NCI-H345 treated with DMSO at 0.1 percent for 48 hours (cell line): ENCODE results near the gene HTR1E.
"Not testable (repeated sequence)": the region's sequence is repeated elsewhere in the genome, so short reads cannot be mapped to it uniquely, and the experiment has no call there.

Experiments used
- DNase-seq: peaks from one replicate; lab custom pipeline; 2025; ENCODE audit not compliant: unreplicated experiment; lab: John Stamatoyannopoulos, UW

Gene HTR1E

DNA sequence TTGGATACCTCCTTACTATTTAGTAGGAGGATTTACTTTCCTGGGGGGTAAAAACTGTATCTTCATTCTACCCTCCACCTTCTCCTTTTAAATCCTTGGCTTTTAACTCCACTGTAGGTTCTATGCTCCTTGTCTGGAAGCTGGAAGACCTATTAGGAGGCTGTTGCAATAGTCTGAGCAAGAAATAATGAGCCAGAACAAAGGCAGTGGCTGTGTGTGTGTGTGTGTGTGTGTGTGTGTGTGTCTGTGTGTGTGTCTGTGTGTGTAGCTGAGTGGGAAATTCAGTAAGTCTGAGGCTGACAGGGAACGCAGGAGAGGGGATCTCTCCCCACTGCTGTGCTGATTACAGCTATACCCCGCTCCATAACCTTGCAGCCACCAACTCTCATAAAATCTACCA, 35.8 kb downstream of the HTR1E start:
- DNase-seq: no peak

DNA sequence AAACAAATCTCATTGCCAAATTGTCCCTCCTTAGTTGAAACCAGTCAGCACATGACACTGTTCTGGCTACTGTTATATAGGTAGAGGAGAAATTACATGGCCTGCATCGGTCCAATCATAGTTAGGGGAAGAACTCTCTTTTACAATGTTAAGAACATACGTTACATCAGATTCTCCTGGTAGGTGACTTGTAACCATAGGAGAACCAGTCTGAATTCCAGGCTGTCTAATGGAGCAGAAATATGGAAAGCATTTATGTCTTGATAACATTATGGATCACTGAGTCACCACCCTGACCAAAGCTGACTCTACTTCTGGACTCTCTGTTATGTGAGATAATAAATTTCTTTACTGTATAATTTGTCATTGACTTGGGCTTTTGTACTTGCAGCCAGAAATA, 40.9 kb downstream of the HTR1E start:
- DNase-seq: no peak

DNA sequence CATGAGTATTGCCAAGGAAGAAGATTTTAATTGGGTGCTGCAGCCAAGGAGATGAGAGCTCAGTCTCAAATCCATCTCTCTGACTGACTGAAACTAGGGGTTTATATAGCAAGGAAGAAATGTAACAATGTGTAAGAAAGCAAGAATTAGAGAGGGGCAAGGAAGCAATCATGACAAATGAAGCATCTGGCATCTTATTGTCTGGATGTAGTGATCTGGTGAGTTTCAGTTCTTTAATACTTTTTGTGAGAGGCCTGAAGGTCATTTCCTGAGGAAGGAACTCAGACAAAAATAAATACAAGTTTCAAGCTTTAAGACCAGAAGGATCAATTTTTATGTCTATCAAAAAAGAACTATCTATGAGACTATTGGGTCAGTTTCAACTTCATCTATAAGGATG, 64.2 kb downstream of the HTR1E start:
- no peak for DNase-seq

DNA sequence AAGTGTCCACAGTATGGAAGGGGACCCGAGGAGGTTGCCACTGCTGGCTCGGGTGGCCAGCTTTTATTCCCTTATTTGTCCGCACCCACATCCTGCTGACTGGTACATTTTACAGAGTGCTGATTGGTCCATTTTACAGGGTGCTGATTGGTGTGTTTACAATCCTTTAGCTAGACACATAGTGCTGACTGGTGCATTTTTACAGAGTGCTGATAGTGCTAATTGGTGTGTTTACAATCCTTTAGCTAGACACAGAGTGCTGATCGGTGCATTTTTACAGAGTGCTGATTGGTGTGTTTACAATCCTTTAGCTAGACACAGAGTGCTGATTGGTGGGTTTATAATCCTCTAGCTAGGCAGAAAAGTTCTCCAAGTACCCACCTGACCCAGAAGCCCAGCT, 65.1 kb downstream of the HTR1E start:
- DNase-seq: not testable (repeated sequence)

DNA sequence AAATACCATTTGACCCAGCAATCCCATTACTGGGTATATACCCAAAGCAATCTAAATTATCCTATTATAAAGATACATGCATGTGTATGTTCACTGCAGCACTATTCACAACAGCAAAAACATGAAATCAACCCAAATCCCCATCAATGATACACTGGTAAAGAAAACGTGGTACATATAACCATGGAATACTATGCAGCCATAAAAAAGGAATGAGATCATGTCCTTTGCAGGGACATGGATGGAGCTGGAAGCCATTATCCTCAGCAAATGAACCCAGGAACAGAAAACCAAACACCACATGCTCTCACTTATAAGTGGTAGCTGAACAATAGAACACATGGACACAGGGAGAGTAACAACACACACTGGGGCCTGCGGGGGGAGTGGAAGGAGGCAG, 69.2 kb downstream of the HTR1E start:
- DNase-seq: not testable (repeated sequence)

DNA sequence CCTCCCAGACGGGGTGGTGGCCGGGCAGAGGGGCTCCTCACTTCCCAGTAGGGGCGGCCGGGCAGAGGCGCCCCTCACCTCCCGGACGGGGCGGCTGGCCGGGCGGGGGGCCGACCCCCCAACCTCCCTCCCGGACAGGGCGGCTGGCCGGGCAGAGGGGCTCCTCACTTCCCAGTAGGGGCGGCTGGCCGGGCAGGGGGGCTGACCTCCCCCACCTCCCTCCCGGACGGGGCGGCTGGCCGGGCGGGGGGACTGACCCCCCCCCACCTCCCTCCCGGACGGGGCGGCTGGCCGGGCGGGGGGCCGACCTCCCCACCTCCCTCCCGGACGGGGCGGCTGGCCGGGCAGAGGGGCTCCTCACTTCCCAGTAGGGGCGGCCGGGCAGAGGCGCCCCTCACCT, 72.3 kb downstream of the HTR1E start:
- DNase-seq: not testable (repeated sequence)

DNA sequence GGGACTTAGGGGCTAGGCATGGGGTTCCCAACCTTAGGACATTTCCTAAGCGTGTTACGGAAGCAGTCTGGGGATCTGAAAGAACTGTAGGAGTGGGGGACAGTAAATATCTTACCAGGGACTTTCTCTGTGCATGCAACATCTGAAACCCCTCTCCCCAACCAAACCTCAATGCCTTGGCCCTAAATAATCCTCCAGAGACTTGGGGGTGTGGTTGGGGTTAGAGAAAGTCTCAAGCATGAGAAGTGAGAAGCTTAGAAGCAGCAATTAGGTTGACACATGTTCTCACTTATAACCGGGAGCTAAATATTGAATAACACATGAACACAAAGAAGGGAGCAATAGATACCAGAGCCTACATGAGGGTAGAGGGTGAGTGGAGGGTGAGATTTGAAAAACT, 74.7 kb downstream of the HTR1E start:
- no peak for DNase-seq

DNA sequence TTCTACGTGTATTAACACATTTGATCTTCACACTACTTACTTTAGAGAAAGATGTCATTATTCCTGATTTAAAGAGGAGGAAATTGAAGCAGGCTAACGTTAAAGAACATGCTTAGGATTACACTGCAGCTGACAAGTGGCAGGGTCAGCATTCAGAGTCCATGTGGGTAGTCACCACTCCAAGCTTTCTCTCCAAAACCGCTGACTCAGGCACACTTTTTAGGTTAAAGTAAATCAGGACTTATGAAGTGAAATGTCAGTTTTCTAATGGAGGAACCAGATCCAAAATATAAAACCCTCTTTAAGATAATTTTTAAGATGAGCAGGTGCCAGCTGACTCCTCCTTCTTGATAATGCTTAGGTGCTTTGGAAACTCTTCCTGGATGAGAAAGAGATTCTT, 75.4 kb downstream of the HTR1E start:
- no peak for DNase-seq

DNA sequence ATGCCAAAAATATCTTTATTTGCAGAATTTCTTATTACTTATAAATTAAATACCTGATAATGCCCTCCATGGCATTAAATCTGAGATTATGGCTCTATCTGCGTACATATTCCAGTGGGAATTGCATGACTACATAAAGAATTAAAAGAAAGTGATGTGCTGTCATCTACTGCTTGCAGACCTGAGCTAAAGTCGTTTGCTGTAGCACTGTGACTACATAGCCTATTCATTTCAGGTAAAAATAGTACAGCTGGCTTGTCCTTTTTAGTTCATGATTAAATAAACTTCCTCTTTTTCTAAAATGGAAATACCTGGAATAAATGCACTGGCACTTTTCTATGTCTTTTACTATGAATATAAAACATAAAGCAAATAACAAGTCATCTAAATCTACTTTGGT, 79.4 kb downstream of the HTR1E start:
- DNase-seq: no peak

DNA sequence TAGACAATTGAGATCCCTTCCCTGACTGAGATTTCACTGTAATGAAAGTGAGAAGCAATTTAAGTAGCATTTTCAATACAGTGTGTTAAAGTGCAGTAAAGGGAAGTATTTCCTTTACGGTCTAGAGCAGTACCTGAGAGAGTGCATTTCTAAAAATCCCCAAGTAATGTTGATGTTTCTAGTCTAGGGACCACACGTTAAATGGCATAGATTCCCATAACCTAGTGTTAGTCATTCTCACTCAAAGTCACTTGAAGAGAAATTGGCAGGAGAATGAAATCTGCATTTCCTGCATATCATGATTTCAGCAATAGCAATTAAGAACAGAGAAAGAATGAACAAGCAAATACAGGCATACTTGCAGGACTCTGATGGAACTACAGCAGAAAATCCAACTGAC, 89.7 kb downstream of the HTR1E start:
- DNase-seq: no peak

DNA sequence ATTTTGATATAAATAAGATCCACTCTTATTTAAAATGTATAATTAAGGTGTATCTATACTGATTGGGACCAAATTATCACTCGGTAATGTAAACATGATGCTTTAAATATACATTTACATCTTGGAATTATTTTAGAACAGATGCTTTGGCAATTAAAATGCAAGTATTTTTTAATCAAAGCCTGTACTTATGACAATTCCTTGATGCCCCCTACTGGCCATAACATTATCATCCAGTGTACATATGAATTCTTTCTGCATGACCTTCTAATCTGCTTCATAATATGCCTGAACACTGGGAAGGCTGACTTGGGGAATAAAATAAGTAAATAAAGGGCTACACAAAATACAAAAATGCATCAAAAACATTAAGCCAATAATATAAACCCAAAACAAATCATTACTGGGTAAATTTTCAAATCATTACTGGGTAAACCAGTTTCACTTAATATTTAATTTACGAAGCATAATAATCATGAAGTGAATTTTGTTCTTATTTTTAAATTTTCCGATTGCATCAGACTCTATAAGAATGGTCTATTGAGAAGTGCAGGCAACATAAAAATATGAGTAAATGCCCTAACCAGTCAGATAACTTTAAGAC, 92.5 kb downstream of the HTR1E start:
- DNase-seq: no peak

DNA sequence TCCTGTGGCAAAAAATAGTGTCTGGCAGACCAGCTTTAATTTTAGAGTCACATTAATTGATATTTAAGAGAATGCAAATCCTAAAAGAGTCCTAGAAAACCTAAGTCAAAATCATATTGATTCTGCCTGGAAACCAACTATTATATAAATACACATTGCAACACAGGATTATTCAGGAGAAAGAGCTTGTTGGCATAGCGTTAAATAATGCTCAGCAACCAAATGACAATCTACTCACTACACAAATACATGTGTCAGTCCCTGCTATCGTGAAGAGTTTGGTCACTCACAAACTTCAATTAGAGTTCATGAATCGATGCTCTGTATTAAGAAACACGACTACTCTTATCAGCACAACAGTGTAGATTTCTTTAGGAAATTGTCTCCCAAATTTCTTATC, 103.4 kb downstream of the HTR1E start:
- DNase-seq: no peak

DNA sequence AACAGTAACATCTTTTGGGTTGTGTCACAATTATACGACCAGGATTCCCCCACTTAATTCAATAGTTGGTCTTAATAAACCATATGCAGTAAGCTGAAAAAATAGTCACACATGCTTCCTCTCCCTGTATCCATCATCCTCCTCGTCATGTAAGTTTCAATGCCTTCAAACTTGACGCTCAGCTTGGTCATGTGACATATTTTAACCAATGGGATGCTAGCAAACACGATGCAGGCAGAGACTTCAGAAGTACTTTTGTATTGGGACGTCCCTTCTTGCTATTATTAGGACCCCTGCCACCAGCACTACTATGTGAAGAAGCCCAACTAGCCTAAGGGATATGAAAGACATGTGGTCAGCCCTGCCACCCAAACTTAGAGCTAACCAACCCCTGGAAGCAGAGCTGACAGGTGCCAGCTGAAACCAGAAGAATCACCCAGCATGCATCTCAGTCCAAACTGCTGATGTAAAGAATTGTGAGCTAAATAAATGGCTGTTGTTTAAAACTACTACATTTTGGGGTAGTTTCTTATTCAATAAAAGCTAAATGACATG, 108.3 kb downstream of the HTR1E start:
- DNase-seq: no peak

DNA sequence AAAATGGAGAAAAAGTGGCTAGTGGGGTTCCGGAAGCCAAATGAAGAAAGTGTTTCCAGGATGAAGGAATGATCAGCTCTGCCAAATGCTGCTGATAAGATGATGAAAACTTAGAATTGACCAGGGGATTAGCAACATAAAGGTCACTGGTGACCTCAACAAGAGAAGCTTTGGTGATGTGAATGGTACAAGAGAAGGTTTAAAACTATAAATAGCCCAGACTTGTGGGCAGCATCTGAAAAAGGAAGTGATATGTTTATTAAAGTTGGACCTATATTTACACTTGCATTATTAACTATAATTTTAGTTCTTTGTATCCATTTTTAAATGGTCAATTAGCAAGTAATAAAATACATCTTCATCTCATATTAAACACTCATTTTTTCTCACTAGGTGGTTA, 112.5 kb downstream of the HTR1E start:
- DNase-seq: no peak

DNA sequence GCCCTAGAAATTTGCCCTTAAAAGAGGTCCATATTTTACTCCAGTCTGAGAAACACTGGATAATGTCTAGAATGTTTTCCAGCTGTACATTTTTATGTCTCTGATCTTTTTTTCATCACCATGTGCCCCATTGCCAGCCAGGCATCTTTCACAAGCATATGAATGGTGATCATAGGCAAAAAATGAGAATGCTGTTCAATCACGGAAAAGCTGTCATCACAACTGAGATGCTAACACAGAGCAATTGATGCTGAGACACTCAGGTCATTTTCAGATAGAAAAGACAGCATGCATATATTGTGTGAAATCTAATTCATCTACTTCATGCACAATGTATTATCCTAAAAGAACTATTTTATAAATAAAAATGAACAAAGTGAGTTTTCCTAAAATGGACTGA, 116.0 kb downstream of the HTR1E start:
- no peak for DNase-seq

DNA sequence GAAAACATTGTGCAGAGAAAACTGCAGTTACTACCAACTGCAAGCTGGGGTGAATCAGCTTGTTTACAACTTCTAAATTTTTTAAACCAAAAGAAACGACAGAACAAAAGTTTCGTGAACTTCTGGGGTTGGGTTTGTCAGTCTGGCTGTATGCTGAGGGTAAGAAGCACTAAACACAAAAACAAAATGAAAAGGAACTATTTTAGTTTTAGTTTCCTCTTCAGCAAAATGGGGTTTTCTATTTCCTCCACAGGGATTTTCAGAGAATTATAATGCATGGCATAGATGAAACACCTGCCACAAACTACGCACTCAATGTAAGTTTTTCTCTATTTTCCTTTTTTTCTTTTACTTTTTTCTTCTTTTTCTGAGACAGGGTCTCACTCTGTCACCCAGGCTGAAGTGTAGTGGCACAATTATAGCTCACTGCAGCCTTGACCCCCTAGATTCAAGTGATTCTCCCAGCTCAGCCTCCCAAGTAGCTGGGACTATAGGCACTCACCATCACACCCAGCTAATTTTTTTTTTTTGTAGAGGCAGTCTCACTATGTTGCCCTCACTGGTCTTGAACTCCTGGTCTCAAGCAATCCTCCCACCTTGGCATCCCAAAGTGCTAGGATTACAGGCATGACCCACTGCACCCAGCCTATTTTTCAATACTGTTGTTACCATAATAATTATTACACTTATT, 117.0 kb downstream of the HTR1E start:
- DNase-seq: no peak

DNA sequence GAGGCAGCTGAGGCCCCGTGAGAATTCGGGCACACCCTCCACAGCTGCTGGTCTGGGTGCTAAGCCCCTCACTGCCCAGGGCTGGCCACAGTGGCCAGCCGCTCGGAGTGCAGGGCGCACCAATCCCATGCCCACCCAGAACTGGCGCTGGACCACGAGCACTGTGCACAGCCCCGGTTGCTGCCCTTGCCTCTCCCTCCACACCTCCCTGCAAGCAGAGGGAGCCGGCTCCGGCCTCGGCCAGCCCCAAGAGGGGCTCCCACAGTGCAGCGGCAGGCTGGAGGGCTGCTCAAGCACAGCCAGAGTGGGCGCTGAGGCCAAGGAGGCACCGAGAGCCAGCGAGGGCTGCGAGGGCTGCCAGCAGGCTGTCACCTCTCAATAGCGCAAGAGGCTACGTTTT, 122.6 kb downstream of the HTR1E start:
- no peak for DNase-seq

DNA sequence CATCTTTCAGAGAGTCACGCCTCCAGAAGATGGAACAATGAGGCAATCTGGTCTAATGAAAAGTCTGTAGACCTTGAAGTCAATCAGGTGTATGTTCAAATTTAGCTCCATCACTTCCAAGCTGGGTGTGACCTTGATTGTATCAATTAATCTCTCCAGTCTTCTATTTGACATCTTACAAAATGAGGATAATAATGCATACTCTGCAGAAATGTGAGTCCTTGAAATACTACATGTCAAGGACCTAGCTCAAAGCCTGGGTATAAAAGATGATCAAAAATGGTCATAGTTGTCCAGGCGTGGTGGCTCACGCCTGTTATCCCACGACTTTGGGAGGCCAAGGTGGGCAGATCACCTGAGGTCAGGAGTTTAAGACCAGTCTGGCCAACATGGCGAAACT, 127.8 kb downstream of the HTR1E start:
- DNase-seq: no peak
